Neural crest cell (in vitro differentiated cells): ENCODE measurements around the gene EFNA4. TPM values are rescaled to one million over a fixed set of nuclear protein-coding genes. Genes with fewer than 3 reads are reported as not detected.

Source experiments
- DNase-seq: peaks from one replicate; pipeline ENCODE4 v3.0.0; 2021; ENCODE audit warnings: low read depth, mixed read lengths, low spot score
- H3K27ac Mint-ChIP-seq: one replicate; pipeline ENCODE4 v1.8.0; 2021; ENCODE audit warnings: mild to moderate bottlenecking, mixed read lengths; ENCODE audit not compliant: unreplicated experiment
- H3K27me3 Mint-ChIP-seq: 2 replicates; pipeline ENCODE4 v1.8.0; 2021; ENCODE audit warnings: low read depth, mild to moderate bottlenecking, mixed read lengths
- H3K36me3 Mint-ChIP-seq: 2 replicates; pipeline ENCODE4 v1.8.0; 2021; ENCODE audit warnings: low read depth, mild to moderate bottlenecking, mixed read lengths
- H3K4me1 Mint-ChIP-seq: 2 replicates; pipeline ENCODE4 v1.8.0; 2021; ENCODE audit warnings: mixed read lengths
- H3K4me3 Mint-ChIP-seq: one replicate; pipeline ENCODE4 v1.8.0; 2021; ENCODE audit warnings: mild to moderate bottlenecking, mixed read lengths
- H3K9me3 Mint-ChIP-seq: 2 replicates; pipeline ENCODE4 v1.8.0; 2021; ENCODE audit warnings: mixed read lengths
- total RNA-seq: library from RNA; stranded (reverse); gene quantifications from 2 replicates; pipeline ENCODE4 v1.2.1, GENCODE V29; 2021
- TF ChIP-seq, protein P1 (sequence below): fragments of 200-600 bp; sonication (generic); conservative IDR thresholded peaks from 2 replicates; pipeline ENCODE4 v1.5.0; 2021; ENCODE audit warnings: antibody characterized with exemption, mild to moderate bottlenecking

The EFNA4 gene
- total RNA-seq, 1 donor from 2014 or later = 28.5 TPM

DNA sequence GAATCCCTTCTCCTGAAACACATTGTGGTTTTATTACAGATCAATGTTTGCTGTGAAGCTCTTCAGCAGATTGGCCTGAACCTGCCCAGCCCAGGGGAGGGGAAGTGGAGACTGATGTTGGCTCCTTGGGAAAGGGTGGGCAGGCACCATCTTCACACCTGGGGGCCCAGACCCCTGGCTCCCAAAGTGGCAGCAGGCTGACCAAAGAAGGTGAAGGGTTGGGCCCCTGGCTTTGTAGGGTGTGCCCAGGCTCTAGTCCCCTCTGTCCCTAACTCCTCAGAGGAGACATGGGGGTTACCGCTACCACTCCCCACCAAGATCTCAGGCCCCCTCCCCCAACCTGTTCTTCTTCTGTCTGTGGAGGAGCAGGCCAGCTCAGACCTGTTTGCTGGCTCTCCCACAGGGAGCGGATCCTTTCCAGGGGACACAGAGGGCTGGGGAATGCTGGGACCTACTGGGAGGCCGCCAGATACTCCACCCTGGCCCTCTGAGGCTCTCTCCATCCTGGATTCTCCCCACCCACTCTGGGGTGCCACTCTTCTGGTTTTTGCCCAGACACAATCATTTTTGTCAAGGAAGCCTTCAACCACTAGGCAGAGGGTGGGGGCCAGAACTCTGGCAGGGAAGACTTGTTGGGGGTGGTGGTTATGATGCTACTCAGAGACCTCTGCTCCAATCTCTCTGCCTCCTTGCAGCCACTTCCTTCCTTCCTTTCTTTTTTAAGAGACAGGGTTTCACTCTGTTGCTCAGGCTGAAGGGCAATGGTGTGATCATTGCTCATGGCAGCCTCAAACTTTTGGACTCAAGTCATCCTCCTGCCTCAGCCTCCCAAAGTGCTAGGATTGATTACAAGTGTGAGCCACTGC is 10.1 kb downstream of the EFNA4 start:
- TF ChIP-seq, protein P1, sequence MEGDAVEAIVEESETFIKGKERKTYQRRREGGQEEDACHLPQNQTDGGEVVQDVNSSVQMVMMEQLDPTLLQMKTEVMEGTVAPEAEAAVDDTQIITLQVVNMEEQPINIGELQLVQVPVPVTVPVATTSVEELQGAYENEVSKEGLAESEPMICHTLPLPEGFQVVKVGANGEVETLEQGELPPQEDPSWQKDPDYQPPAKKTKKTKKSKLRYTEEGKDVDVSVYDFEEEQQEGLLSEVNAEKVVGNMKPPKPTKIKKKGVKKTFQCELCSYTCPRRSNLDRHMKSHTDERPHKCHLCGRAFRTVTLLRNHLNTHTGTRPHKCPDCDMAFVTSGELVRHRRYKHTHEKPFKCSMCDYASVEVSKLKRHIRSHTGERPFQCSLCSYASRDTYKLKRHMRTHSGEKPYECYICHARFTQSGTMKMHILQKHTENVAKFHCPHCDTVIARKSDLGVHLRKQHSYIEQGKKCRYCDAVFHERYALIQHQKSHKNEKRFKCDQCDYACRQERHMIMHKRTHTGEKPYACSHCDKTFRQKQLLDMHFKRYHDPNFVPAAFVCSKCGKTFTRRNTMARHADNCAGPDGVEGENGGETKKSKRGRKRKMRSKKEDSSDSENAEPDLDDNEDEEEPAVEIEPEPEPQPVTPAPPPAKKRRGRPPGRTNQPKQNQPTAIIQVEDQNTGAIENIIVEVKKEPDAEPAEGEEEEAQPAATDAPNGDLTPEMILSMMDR = no peak
- no peak overlapping the region for H3K4me3 Mint-ChIP-seq
- H3K9me3 Mint-ChIP-seq = no peaks in the 10 kb centered on the region
- DNase-seq = no peak
- no peak overlapping the region for H3K27ac Mint-ChIP-seq
- no peaks in the 10 kb centered on the region for H3K36me3 Mint-ChIP-seq
- peaks cover 28% of the 10 kb centered on the region for H3K4me1 Mint-ChIP-seq
- peaks cover 43% of the 10 kb centered on the region for H3K27me3 Mint-ChIP-seq

GRCh38 chr1:155075535-155075934 is 12.0 kb downstream of the EFNA4 start:
- DNase-seq = no peak
- H3K4me3 Mint-ChIP-seq = peak overlapping the region; percentile 56
- H3K27ac Mint-ChIP-seq = no peak overlapping the region
- peaks cover 54% of the 10 kb centered on the region for H3K27me3 Mint-ChIP-seq
- no peaks in the 10 kb centered on the region for H3K9me3 Mint-ChIP-seq
- peaks cover 33% of the 10 kb centered on the region for H3K4me1 Mint-ChIP-seq
- H3K36me3 Mint-ChIP-seq = no peaks in the 10 kb centered on the region
- TF ChIP-seq, protein P1 = no peak

DNA sequence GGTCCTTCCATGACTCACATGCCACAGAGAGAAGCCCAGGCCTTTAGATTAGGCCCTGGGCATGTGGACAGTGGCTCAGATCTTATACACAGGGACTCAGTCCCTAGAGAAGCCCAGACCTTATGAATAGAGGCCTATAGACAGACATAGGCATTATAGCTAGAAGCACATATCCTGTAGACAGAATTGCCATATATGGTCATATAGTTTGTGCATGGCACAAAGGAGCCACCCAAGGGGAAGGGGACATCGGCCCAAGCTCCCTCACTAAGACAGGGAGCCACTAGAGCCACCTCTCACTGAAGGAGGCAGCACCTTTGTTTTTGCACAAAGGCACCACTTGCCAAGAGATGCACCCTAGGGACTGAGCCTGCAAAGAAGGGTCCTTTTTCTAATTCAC is 12.8 kb downstream of the EFNA4 start:
- Mint-ChIP-seq H3K36me3 (no peaks in the 10 kb centered on the region), H3K4me3 (peak overlapping the region; percentile 74), H3K27me3 (peaks cover 60% of the 10 kb centered on the region), H3K4me1 (peaks cover 35% of the 10 kb centered on the region), H3K9me3 (no peaks in the 10 kb centered on the region), H3K27ac (peak overlapping the region; percentile 16)
- TF ChIP-seq, protein P1 = no peak
- DNase-seq = no peak

- TF ChIP-seq, protein P1 = no peak
- no peaks in the 10 kb centered on the region for H3K36me3 Mint-ChIP-seq
- no peak overlapping the region for H3K27ac Mint-ChIP-seq
- H3K27me3 Mint-ChIP-seq = peaks cover 58% of the 10 kb centered on the region
- DNase-seq = no peak
- no peaks in the 10 kb centered on the region for H3K9me3 Mint-ChIP-seq
- H3K4me3 Mint-ChIP-seq = peak overlapping the region; percentile 78
- H3K4me1 Mint-ChIP-seq = peaks cover 31% of the 10 kb centered on the region
Observed at GRCh38 chr1:155077346-155077745, 13.8 kb downstream of the EFNA4 start.

GRCh38 chr1:155077758-155078445 is 14.4 kb downstream of the EFNA4 start:
- Mint-ChIP-seq H3K27ac (no peak overlapping the region), H3K36me3 (no peaks in the 10 kb centered on the region), H3K27me3 (peaks cover 59% of the 10 kb centered on the region), H3K9me3 (no peaks in the 10 kb centered on the region), H3K4me3 (peak overlapping the region; percentile 78), H3K4me1 (peaks cover 37% of the 10 kb centered on the region)
- no peak for DNase-seq
- TF ChIP-seq, protein P1 = no peak
